Stimulated activated CD4-positive, alpha-beta T cell treated with anti-CD3 and anti-CD28 coated beads, Interleukin-12 subunit alpha, Interleukin-12 subunit beta, amount 100 ng/mL, for 24 hours (primary cell): ENCODE measurements around the gene MORF4L2.
"Not testable (repeated sequence)": the region's sequence is repeated elsewhere in the genome, so short reads cannot be mapped to it uniquely, and the experiment has no call there.

Experiments
- DNase-seq, 2 experiments: peaks; one replicate each; pipeline ENCODE4 v3.0.0-alpha.2; 2020; ENCODE audit warnings: low read depth in 2 of 2

MORF4L2 gene

GRCh38 chrX:103678199-103678993 is 8.1 kb downstream of the MORF4L2 start:
- DNase-seq, result no peak

- no peak for DNase-seq
Measured at GRCh38 chrX:103674531-103675454, 11.7 kb downstream of the MORF4L2 start.

GRCh38 chrX:103669745-103670144 is 16.8 kb downstream of the MORF4L2 start:
- no peak for DNase-seq

GRCh38 chrX:103666202-103667107 is 20.0 kb downstream of the MORF4L2 start:
- DNase-seq, result no peak

- DNase-seq, result no peak
Measured at GRCh38 chrX:103663981-103664762, 22.3 kb downstream of the MORF4L2 start.

GRCh38 chrX:103659460-103659859 is 27.0 kb downstream of the MORF4L2 start:
- not testable (repeated sequence) for DNase-seq

GRCh38 chrX:103658681-103659433 is 27.6 kb downstream of the MORF4L2 start:
- DNase-seq, result no peak

- not testable (repeated sequence) for DNase-seq
Measured at GRCh38 chrX:103657066-103657465, 29.4 kb downstream of the MORF4L2 start.

GRCh38 chrX:103656617-103657016 is 29.9 kb downstream of the MORF4L2 start:
- no peak for DNase-seq

GRCh38 chrX:103655230-103656000 is 31.1 kb downstream of the MORF4L2 start:
- DNase-seq, result not testable (repeated sequence)

GRCh38 chrX:103651151-103651773 is 35.2 kb downstream of the MORF4L2 start:
- DNase-seq, result no peak

- no peak for DNase-seq
Measured at GRCh38 chrX:103647630-103648029, 38.9 kb downstream of the MORF4L2 start.

- DNase-seq, result no peak
Measured at GRCh38 chrX:103644125-103644524, 42.4 kb downstream of the MORF4L2 start.

GRCh38 chrX:103640401-103641155 is 45.9 kb downstream of the MORF4L2 start:
- DNase-seq, result no peak

- not testable (repeated sequence) for DNase-seq
Measured at GRCh38 chrX:103638479-103639346, 47.8 kb downstream of the MORF4L2 start.

GRCh38 chrX:103637604-103638338 is 48.7 kb downstream of the MORF4L2 start:
- DNase-seq, result no peak
